A549 treated with CORT108297 at 1 μM for 4 hours (cell line): ENCODE results near the gene RHOV. TPM values are rescaled to one million over a fixed set of nuclear protein-coding genes. Genes with fewer than 3 reads are reported as not detected.

ENCODE experiments used
- total RNA-seq: library from RNA; stranded (reverse); fragments of 200-300 nt; extraction: Qiagen RNA extraction; gene quantifications from 5 replicates; pipeline ENCODE4 v1.2.3, GENCODE V29; 2022

The RHOV gene
- total RNA-seq, result 4.2 to 6.7 TPM (median 6.0 TPM) in 5 replicates

GRCh38 chr15:40873694-40874561 is at the start of gene RHOV:
RHOV (minus strand) TSS chr15:40874234; CDS start chr15:40874139, 95 bp downstream.

DNA sequence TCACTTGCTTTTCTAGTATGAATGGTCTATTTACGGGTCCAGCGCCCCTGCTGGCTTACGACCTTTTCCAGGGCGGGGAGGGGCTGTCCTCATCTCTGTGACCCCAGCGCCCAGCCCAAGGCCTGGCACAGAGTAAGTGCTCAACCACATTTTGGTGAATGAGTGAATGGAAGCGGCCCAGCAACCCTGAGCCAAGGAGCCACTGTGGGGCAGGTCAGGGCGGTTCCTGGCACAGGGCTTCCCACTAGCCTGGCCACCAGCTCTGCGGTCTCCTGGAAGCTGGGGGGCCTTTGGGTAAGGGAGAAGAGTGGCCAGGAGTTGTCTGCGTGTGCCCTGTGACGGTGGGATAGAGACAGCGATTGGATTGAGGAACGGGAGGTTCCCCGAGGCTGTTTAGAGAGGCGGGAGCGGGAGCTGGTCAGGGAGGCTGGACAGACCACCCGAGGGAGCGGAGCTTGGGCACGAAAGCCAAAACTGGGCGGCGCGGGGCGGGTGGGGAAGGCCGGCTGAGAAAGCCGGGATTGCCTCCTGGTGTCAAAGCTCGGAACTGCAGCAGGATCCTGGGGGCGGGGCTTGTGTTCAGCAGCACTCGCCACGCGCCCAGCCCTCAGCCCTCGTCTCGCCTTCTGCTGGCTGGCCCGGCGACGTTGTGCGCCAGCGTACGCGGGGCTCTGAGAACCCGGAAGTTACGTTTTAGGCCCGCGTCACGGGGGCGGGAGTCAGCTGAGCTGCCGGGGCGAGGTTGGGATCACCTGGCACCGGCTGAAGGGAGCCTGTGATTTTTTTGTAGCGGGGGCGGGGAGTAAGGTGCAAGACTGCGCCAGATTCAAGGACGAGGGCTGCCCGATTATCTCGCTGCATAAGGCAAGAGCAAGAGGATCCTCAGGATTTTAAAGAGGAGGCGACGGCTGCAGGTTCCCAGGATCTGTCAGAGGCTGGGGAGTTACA is 20.0 kb upstream of the RHOV start, which contains the start of gene VPS18:
VPS18 (plus strand) TSS at position 718 of the 948 bp plus-strand sequence. CDS start 319 bp downstream, outside the sequence.

GRCh38 chr15:40843885-40844695 is 29.9 kb downstream of the RHOV start, which contains the start of gene SPINT1:
SPINT1 (plus strand) TSS chr15:40844048; CDS start chr15:40844555, 507 bp downstream.

GRCh38 chr15:40828447-40829036 is 45.5 kb downstream of the RHOV start, which contains the start of gene PPP1R14D:
PPP1R14D (minus strand) TSS chr15:40828708; CDS start chr15:40828641, 67 bp downstream.

Other genes starting within 250 kb of the RHOV start
- gene RAD51, start 179.1 kb downstream of the RHOV start, total RNA-seq, result 18.1 to 22.0 TPM (median 19.8 TPM) in 5 replicates
- gene RMDN3, start 119.0 kb downstream of the RHOV start, total RNA-seq, result 22.5 to 24.4 TPM (median 23.3 TPM) in 5 replicates
- 7.7 to 9.7 TPM (median 8.8 TPM) in 5 replicates for gene GCHFR, start 110.2 kb downstream of the RHOV start, total RNA-seq
- 0.05 to 0.08 TPM (median 0.08 TPM) in 5 replicates for gene C15orf62, start 104.3 kb downstream of the RHOV start, total RNA-seq
- gene ZFYVE19, start 67.1 kb downstream of the RHOV start, total RNA-seq, result 16.7 to 19.7 TPM (median 17.9 TPM) in 5 replicates
- gene DNAJC17, start 66.8 kb downstream of the RHOV start, total RNA-seq, result 23.0 to 26.4 TPM (median 25.8 TPM) in 5 replicates
- 0.10 to 0.28 TPM in 2 of 5 replicates, not detected in the others for gene PPP1R14D, start 45.5 kb downstream of the RHOV start, total RNA-seq
- gene SPINT1, start 30.2 kb downstream of the RHOV start, total RNA-seq, result 0.85 to 1.0 TPM (median 0.88 TPM) in 5 replicates
- 18.3 to 23.8 TPM (median 22.5 TPM) in 5 replicates for gene VPS18, start 20.2 kb upstream of the RHOV start, total RNA-seq
- gene DLL4, start 55.1 kb upstream of the RHOV start, total RNA-seq, result 0.57 to 0.75 TPM (median 0.65 TPM) in 5 replicates
- gene CHAC1, start 79.2 kb upstream of the RHOV start, total RNA-seq, result 3.1 to 9.5 TPM (median 5.5 TPM) in 5 replicates
- 13.0 to 14.2 TPM (median 13.7 TPM) in 5 replicates for gene INO80, start 242.0 kb upstream of the RHOV start, total RNA-seq